ACC112 (cell line): Measurements from ENCODE around the gene SEC14L1.
"Not testable (repeated sequence)": the region's sequence is repeated elsewhere in the genome, so short reads cannot be mapped to it uniquely, and the experiment has no call there.

Experiments
- H2AFZ ChIP-seq: fragments of 200-600 bp; sonication (generic); one replicate; pipeline ENCODE4 v1.6.0; 2017; ENCODE audit warnings: antibody characterized with exemption, low read length; ENCODE audit not compliant: unreplicated experiment
- H3K27ac ChIP-seq: fragments of 200-600 bp; sonication (generic); 2 replicates; pipeline ENCODE4 v1.5.1; 2014; ENCODE audit warnings: low read depth, mild to moderate bottlenecking, antibody characterized with exemption, low read length, moderate library complexity
- H3K27me3 ChIP-seq: fragments of 200-600 bp; sonication (generic); 2 replicates; pipeline ENCODE4 v1.6.1; 2014; ENCODE audit warnings: mild to moderate bottlenecking, antibody characterized with exemption, low read length, moderate library complexity, mixed read lengths; ENCODE audit not compliant: insufficient read depth
- H3K36me3 ChIP-seq: fragments of 200-600 bp; sonication (generic); 2 replicates; pipeline ENCODE4 v1.6.1; 2016; ENCODE audit warnings: mild to moderate bottlenecking, antibody characterized with exemption, low read length, moderate library complexity, mixed read lengths; ENCODE audit not compliant: insufficient read depth
- H3K4me1 ChIP-seq: fragments of 200-600 bp; sonication (generic); one replicate; pipeline ENCODE4 v1.6.1; 2016; ENCODE audit warnings: low read length, mixed read lengths; ENCODE audit not compliant: insufficient read depth, unreplicated experiment, control insufficient read depth
- H3K4me3 ChIP-seq: fragments of 200-600 bp; sonication (generic); 2 replicates; pipeline ENCODE4 v1.5.1; 2014; ENCODE audit warnings: mild to moderate bottlenecking, low read depth, low read length
- H3K79me2 ChIP-seq: fragments of 200-600 bp; sonication (generic); one replicate; pipeline ENCODE4 v1.6.0; 2016; ENCODE audit warnings: low read length; ENCODE audit not compliant: control insufficient read depth, unreplicated experiment, insufficient read depth

The SEC14L1 gene

DNA sequence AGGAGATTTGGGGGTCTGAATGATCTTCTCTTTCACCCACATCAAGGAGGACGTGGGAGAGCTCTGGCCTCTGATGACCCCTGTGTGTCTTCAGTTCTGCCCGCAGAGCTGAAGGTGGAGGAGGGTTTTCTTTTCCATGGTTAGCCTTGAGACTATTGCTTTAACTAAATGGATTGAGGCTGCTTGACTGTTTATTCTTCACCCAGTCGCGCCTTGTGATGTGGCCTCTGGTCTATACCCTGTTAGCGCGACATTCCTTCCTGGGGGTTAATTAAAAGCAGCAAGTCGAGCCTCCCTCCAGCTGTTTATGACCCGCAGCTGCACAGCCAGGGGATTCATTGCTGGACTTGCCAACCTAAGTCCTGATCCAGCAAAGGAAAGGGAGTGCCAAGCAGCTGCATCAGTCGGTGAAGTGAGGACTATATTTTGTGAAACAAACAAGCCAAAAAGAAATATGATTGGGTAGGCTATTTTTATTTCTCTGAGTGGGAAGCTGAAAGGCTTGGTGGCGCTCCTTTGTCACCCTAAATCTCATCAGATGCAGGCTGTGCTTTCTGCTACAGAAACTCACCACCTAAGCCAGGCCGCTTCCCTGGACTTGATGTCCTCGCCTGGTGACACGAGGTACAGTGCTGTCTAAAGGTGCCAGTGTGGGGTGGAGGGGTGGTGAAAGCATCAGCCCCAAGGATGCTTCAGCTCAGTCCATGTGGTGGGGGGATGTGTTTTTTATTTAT is 11.0 kb upstream of the SEC14L1 start:
- Histone ChIP-seq H2AFZ (no peak overlapping the region), H3K27ac (no peak overlapping the region; the same call in 1 of the 2 replicates)

GRCh38 chr17:77130525-77130924 is 10.2 kb upstream of the SEC14L1 start:
- H3K27ac ChIP-seq, result no peak overlapping the region
- peaks cover 42% of the 10 kb centered on the region for H3K4me1 ChIP-seq
- no peaks in the 10 kb centered on the region for H3K36me3 ChIP-seq
- H3K27me3 ChIP-seq, result no peaks in the 10 kb centered on the region
- peaks cover 4% of the 10 kb centered on the region for H3K79me2 ChIP-seq
- no peak overlapping the region for H2AFZ ChIP-seq
- H3K4me3 ChIP-seq, result no peak overlapping the region

More for the DNA sequence above, 11.0 kb upstream of the SEC14L1 start:
- Histone ChIP-seq H3K4me1 (peaks cover 48% of the 10 kb centered on the region), H3K79me2 (peaks cover 4% of the 10 kb centered on the region), H3K4me3 (no peak overlapping the region; the same call in 1 of the 2 replicates), H3K36me3 (no peaks in the 10 kb centered on the region), H3K27me3 (no peaks in the 10 kb centered on the region)

DNA sequence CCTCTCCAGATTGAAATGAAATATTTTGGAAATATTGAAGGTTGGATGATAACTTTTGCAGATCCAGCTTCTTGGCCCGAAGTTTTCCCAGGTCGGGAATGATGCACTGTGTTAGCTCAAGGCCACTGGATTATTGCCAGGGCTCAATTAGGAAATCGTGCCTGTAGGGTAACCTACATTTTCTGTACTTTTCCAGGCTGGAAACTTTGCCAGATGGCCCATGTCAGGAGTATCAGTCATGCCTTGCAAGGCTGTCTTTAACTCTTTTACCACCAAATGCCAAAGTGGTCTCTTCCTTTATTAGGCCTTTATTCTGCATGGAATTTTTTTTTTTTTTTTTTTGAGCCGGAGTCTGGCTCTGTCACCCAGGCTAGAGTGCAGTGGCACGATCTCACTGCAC is 8.9 kb upstream of the SEC14L1 start:
- no peaks in the 10 kb centered on the region for H3K79me2 ChIP-seq
- H3K4me3 ChIP-seq, result no peak overlapping the region
- no peaks in the 10 kb centered on the region for H3K36me3 ChIP-seq
- no peaks in the 10 kb centered on the region for H3K27me3 ChIP-seq
- H3K27ac ChIP-seq, result no peak overlapping the region
- H3K4me1 ChIP-seq, result peaks cover 30% of the 10 kb centered on the region
- no peak overlapping the region for H2AFZ ChIP-seq

DNA sequence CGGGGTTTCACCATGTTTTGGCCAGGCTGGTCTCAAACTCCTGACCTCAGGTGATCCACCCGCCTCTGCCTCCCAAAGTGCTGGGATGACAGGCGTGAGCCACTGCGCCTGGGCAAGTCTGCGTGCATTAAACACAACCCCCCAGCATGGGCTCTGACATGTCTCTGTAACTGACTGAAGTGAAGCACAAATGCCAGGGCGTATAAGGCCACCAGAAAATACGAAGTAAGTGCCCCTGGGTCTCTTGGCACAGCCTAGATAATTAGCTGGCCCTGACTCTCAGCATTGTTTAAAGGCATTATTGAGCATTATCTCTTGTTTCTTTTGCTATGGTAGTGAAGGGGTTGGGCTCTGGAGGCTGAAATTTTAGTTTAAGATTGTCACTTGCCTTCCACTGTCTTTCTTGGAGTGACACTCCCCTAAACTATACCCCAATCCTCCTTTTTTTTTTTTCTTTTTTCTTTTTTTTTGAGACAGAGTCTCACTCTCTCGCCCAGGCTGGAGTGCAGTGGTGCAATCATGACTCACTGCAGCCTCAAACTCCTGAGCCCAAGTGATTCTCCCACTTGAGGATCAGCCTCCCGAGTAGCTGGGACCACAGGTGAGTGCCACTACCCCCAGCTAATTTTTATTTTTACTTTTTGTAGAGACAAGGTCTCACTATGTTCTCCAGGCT is 8.2 kb upstream of the SEC14L1 start:
- Histone ChIP-seq H3K4me3 (no peak overlapping the region), H3K27me3 (no peaks in the 10 kb centered on the region), H3K36me3 (peaks cover 3% of the 10 kb centered on the region; the same call in 1 of the 2 replicates), H3K27ac (peak overlapping the region; percentile 20; the same call in 1 of the 2 replicates), H3K4me1 (peaks cover 32% of the 10 kb centered on the region), H3K79me2 (no peaks in the 10 kb centered on the region), H2AFZ (no peak overlapping the region)

DNA sequence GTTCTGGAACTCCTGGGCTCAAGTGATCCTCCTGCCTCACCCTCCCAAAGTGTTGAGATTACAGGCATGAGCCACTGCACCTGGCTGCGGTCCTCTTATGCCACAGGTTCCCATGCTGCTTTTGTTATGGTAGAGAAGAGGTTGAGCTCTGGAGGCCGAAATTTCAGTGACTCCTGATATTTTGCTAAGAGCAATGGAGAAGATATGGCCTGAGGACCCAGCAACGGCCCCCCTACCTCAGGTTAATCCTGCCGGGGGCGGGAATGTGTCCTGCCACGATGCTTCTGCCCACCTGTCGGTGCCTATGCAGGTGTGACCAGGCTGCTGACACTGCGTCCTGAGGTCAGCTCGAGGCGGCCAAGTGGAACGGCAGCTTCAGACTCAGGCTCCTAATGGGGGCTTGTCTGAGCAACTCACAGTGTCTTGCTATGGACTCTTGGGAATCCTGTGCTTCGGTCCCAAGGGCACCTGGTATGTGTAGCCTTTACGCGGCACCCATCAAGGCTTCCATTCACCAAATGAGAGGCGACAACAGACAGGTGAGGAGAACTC is 7.6 kb upstream of the SEC14L1 start:
- H2AFZ ChIP-seq, result no peak overlapping the region
- H3K4me3 ChIP-seq, result no peak overlapping the region
- H3K27ac ChIP-seq, result no peak overlapping the region
- H3K27me3 ChIP-seq, result no peaks in the 10 kb centered on the region
- no peaks in the 10 kb centered on the region for H3K79me2 ChIP-seq
- peaks cover 37% of the 10 kb centered on the region for H3K4me1 ChIP-seq
- H3K36me3 ChIP-seq, result peaks cover 3% of the 10 kb centered on the region; the same call in 1 of the 2 replicates

DNA sequence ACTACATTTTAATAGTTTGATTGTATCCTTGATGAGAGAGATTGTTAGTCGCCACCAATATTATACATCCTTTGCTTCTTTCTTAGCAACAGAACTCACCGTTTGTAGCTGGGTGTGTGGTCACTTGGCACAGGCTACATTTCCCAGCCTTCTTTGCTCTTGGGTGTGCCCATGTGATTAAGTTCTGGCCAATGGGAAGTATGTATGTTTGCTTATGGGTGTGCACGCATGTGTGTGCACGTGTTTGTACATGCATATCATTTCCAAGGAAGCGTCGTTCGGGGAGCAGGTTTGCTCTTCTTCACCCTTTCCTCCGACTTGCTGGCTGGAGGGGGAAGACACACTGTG is 4.4 kb upstream of the SEC14L1 start:
- H3K4me3 ChIP-seq, result no peak overlapping the region
- H3K27me3 ChIP-seq, result no peaks in the 10 kb centered on the region
- no peak overlapping the region for H3K27ac ChIP-seq
- H2AFZ ChIP-seq, result no peak overlapping the region
- peaks cover 3% of the 10 kb centered on the region; the same call in 1 of the 2 replicates for H3K36me3 ChIP-seq
- peaks cover 30% of the 10 kb centered on the region for H3K4me1 ChIP-seq
- H3K79me2 ChIP-seq, result peaks cover 2% of the 10 kb centered on the region

GRCh38 chr17:77137111-77137510 is 3.7 kb upstream of the SEC14L1 start:
- Histone ChIP-seq H2AFZ (no peak overlapping the region), H3K4me3 (no peak overlapping the region), H3K27ac (peak overlapping the region; percentile 70), H3K4me1 (peaks cover 26% of the 10 kb centered on the region), H3K79me2 (peaks cover 9% of the 10 kb centered on the region), H3K36me3 (peaks cover 3% of the 10 kb centered on the region; the same call in 1 of the 2 replicates), H3K27me3 (no peaks in the 10 kb centered on the region)

DNA sequence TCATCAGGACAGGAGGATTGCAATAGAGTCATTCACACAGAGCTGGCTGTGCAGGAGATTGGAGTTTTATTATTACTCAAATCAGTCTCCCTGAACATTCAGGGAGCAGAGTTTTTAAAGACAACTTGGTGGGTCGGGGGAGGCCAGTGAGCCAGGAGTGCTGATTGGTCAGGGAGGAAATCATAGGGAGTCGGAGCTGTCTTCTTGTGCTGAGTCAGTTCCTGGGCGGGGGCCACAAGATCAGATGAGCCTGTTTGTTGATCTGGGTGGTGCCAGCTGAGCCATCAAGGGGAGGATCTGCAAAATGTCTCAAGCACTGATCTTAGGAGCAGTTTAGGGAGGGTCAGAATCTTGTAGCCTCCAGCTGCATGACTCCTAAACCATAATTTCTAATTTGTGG is 2.9 kb upstream of the SEC14L1 start:
- H2AFZ ChIP-seq, H3K27me3 ChIP-seq, H3K4me3 ChIP-seq, H3K36me3 ChIP-seq: not testable (repeated sequence)
- Histone ChIP-seq H3K79me2 (peaks cover 17% of the 10 kb centered on the region), H3K4me1 (peaks cover 24% of the 10 kb centered on the region), H3K27ac (peak overlapping the region; percentile 70)

DNA sequence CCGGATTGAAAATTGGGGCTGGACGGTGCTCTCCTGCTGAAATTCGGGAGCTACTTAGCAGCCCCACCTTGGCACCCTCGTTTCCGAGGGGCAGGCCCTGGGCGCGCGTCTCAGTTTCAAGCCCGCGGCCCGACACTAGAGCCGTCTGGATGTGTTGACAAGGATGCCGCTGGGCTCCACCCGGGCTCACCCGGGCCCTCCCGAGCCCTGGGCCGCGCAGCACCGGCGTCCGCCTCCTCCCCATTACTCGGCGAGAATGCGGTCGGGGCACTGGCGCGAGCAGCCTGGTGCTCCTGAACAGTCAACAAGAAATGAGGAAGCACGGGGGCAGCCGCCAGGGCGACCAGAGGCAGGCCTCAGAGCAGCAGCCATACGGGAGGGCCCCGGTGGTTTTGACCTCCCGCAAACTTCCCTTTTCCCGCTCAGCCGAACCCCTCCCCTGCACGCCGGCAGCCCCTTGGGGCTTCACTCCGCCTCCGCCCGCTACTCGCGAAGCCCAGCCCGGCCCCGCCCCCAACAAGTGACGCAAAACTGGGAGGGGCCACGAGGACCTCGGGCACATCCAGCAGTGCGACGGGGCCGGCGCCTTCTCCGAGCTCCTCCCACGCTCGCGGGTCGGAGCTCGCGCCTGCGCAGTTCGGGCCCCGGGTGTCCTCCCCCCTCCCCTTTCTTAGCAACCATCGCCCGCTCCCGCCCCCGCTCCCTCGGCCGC is 447 bp upstream of the SEC14L1 start:
- Histone ChIP-seq H3K27ac (peak overlapping the region; percentile 95), H2AFZ (peak overlapping the region; percentile 46), H3K27me3 (no peaks in the 10 kb centered on the region), H3K4me1 (peaks cover 31% of the 10 kb centered on the region), H3K4me3 (peak overlapping the region; percentile 57), H3K36me3 (peaks cover 21% of the 10 kb centered on the region), H3K79me2 (peaks cover 36% of the 10 kb centered on the region)

GRCh38 chr17:77141846-77142449 is 1.2 kb downstream of the SEC14L1 start:
- H3K27me3 ChIP-seq, result no peaks in the 10 kb centered on the region
- H3K27ac ChIP-seq, result peak overlapping the region; percentile 84
- peak overlapping the region; percentile 5 for H2AFZ ChIP-seq
- H3K4me1 ChIP-seq, result peaks cover 47% of the 10 kb centered on the region
- H3K4me3 ChIP-seq, result peak overlapping the region; percentile 95
- peaks cover 23% of the 10 kb centered on the region for H3K36me3 ChIP-seq
- peaks cover 51% of the 10 kb centered on the region for H3K79me2 ChIP-seq
